HFFc6 (cell line): ENCODE data around the gene GALNT7. TPM values are rescaled to one million over a fixed set of nuclear protein-coding genes. Genes with fewer than 3 reads are reported as not detected.

ENCODE experiments used
- DNase-seq: peaks from one replicate; pipeline ENCODE4 v3.0.0-alpha.2; 2018
- H3K27ac Mint-ChIP-seq: 2 replicates; pipeline ENCODE4 v1.8.0; 2020; ENCODE audit warnings: mild to moderate bottlenecking, mixed read lengths
- H3K27me3 Mint-ChIP-seq: 2 replicates; pipeline ENCODE4 v1.8.0; 2021; ENCODE audit warnings: mild to moderate bottlenecking, moderate library complexity, mixed read lengths; ENCODE audit not compliant: insufficient read depth
- H3K36me3 Mint-ChIP-seq: 2 replicates; pipeline ENCODE4 v1.8.0; 2021; ENCODE audit warnings: low read depth, mixed read lengths
- H3K4me1 Mint-ChIP-seq: 2 replicates; pipeline ENCODE4 v1.8.0; 2020; ENCODE audit warnings: low read depth, mixed read lengths
- H3K4me3 Mint-ChIP-seq: 2 replicates; pipeline ENCODE4 v1.8.0; 2020; ENCODE audit warnings: mild to moderate bottlenecking, moderate library complexity, mixed read lengths
- H3K9me3 Mint-ChIP-seq: 2 replicates; pipeline ENCODE4 v1.8.0; 2020; ENCODE audit warnings: mild to moderate bottlenecking, mixed read lengths
- total RNA-seq, 6 experiments: library from RNA; stranded (reverse); fragmentation: NEBNext Ultra II Directional; extraction: Animal tissue kit (Norgen Biotek cat#: 25700); gene quantifications; 2 replicates in 1 of 6; 3 replicates in 5 of 6; pipeline ENCODE4 v1.2.3, GENCODE V29; 2021
- TF ChIP-seq, protein P1 (sequence below): fragments of 200-600 bp; sonication (generic); IDR thresholded peaks from 2 replicates; pipeline ENCODE4 v1.5.0; 2021; ENCODE audit warnings: antibody characterized with exemption, mild to moderate bottlenecking

GALNT7 gene
- total RNA-seq, 6 experiments from 2014 or later: 10.9 to 24.3 (median 23.0) TPM

DNA sequence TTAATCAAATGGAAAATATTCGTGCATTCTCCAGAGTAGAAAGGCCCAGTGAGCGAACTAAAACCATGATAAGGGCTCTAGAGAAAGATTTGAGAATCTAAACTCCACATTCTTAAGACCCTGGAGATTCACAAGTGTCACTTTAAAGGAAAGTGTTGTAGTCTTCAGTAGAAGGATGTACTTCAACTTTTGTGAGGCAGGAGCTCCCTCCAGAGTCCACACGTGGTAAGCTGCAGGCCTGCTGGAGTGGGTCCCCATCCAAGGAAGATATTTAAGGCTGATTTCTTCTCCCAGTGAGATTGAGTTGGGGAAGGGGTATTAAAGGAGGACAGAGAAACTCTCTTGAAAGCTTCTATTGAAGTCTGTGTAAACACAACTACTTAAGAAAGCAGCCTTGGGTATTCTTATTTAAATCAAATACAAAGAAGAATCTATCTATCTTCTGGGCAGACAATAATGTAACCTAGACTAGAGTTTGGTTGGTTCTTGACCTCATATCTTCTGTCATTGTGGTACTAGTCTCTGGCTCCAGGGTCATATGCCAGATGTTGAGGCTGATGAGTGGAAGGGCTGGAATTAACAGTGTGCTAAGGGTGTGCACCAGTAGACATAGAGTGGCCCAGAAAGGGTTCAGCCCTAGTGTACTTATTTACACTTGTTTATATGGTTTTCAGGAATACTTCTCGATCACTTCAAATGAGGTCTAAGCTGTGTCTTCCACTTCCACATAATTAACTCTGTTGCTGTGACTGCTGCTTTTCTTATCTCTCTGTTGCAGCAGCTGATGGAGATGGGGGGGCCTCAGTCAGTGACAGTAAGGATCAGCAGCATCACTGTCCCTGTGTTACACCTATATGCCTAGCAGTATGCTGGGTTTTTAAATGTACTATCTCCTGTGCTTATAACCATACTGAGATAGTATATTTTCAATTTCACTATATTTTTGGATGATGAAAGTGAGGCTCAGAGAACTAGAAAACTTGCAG is 89.4 kb downstream of the GALNT7 start:
- Mint-ChIP-seq H3K4me1 (peaks cover under 1% of the 10 kb centered on the region; the same call in 1 of the 2 replicates), H3K4me3 (no peak overlapping the region), H3K27ac (no peak overlapping the region), H3K9me3 (no peaks in the 10 kb centered on the region), H3K36me3 (no peaks in the 10 kb centered on the region), H3K27me3 (peaks cover 11% of the 10 kb centered on the region)
- TF ChIP-seq, protein P1, sequence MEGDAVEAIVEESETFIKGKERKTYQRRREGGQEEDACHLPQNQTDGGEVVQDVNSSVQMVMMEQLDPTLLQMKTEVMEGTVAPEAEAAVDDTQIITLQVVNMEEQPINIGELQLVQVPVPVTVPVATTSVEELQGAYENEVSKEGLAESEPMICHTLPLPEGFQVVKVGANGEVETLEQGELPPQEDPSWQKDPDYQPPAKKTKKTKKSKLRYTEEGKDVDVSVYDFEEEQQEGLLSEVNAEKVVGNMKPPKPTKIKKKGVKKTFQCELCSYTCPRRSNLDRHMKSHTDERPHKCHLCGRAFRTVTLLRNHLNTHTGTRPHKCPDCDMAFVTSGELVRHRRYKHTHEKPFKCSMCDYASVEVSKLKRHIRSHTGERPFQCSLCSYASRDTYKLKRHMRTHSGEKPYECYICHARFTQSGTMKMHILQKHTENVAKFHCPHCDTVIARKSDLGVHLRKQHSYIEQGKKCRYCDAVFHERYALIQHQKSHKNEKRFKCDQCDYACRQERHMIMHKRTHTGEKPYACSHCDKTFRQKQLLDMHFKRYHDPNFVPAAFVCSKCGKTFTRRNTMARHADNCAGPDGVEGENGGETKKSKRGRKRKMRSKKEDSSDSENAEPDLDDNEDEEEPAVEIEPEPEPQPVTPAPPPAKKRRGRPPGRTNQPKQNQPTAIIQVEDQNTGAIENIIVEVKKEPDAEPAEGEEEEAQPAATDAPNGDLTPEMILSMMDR: peak; percentile 83
- peak; percentile 36 for DNase-seq

DNA sequence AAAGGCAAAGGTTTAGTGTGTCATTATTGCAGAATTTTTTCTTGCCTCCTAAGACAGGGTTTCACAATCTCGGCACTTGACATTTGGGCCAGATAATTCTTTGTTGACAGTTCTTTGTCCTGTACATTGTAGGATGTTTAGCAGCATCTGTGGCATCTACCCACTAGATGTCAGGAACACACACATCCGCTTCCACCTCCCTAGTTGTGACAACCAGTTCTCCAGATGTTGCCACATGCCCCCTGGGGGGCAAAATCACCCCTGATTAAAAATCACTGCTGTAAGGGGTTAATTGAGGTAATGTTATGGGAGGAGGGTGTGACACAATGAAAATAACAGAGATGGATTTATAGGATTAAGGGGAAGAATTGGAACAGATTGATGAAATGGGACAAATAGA is 90.3 kb downstream of the GALNT7 start:
- peaks cover 7% of the 10 kb centered on the region for H3K27me3 Mint-ChIP-seq
- H3K9me3 Mint-ChIP-seq: no peaks in the 10 kb centered on the region
- H3K4me3 Mint-ChIP-seq: no peak overlapping the region
- H3K27ac Mint-ChIP-seq: no peak overlapping the region
- no peaks in the 10 kb centered on the region for H3K36me3 Mint-ChIP-seq
- H3K4me1 Mint-ChIP-seq: no peaks in the 10 kb centered on the region
- no peak for DNase-seq
- TF ChIP-seq, protein P1: no peak

DNA sequence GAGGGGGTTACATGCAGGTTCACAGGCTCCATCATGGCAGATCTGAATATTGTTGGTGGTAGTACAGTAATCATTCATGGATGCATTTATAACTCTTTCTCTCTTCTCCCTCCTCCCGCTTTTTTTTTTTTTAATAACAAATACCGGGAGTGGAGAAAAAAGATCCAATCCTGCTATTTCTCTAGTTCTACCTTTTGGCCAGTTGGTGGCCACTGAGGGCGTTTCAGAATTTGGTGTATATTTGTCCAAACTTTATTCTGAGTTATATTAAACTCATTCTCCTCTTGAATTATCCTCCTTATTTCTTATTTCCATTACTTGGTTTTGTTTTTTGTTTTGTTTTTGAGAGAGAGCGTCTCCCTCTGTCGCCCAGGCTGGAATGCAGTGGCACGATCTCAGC is 90.7 kb downstream of the GALNT7 start:
- peaks cover 7% of the 10 kb centered on the region for H3K27me3 Mint-ChIP-seq
- no peak for DNase-seq
- no peaks in the 10 kb centered on the region for H3K36me3 Mint-ChIP-seq
- TF ChIP-seq, protein P1: peak; percentile 63
- no peak overlapping the region for H3K4me3 Mint-ChIP-seq
- H3K4me1 Mint-ChIP-seq: peaks cover 3% of the 10 kb centered on the region
- H3K9me3 Mint-ChIP-seq: no peaks in the 10 kb centered on the region
- no peak overlapping the region for H3K27ac Mint-ChIP-seq

DNA sequence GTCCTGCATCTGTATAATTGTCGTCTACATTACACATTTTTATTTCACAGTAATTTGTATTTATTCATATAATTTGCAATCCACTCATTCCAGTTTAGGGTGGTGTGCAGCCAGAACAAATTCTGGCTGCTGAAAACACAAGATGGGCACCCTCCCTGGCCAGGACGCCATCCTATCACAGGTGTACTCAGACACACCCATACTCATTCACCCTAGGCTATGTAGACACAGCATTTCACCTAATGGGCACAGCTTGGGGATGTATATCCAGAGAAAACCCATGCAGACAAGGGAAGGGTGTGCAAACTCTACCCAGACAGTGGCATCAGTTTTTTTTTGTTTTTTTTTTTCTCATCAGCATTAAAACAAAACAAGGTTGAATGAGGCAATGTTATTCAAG is 92.4 kb downstream of the GALNT7 start:
- TF ChIP-seq, protein P1: no peak

DNA sequence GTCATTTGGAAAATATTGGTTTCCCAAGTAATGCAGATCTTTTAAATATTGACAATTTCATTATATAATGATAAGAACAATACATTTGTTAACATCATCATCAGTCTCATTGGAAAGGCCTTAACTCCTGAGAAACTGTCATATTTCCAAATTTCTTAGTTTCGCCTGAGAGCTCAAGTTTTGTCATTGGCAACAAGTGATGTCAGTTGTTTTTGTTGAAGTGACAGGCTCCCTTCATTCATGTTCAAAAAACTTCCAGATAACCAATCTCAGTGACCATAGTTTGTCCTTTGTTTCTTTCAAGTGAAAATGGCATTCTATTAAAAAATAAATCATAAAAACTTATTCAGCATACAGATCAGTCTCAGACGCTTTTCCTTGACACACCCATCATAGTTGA is 93.8 kb downstream of the GALNT7 start:
- Mint-ChIP-seq H3K4me3 (no peak overlapping the region), H3K27ac (no peak overlapping the region), H3K9me3 (no peaks in the 10 kb centered on the region), H3K36me3 (no peaks in the 10 kb centered on the region), H3K27me3 (peaks cover 8% of the 10 kb centered on the region), H3K4me1 (peaks cover 9% of the 10 kb centered on the region)
- TF ChIP-seq, protein P1: no peak
- DNase-seq: no peak

More for the DNA sequence above, 92.4 kb downstream of the GALNT7 start:
- no peaks in the 10 kb centered on the region for H3K9me3 Mint-ChIP-seq
- H3K4me3 Mint-ChIP-seq: no peak overlapping the region
- H3K4me1 Mint-ChIP-seq: peaks cover 9% of the 10 kb centered on the region
- peaks cover 9% of the 10 kb centered on the region for H3K27me3 Mint-ChIP-seq
- no peaks in the 10 kb centered on the region for H3K36me3 Mint-ChIP-seq
- H3K27ac Mint-ChIP-seq: no peak overlapping the region
- DNase-seq: no peak
